ENCODE data around the gene TRIM36.

TRIM36 gene

GRCh38 chr5:115079924-115080623 lies 89.6 kb downstream of the TRIM36 start:
- Histone ChIP-seq H3K27ac (ENCODE audit: low read depth, low read length) (no peak overlapping the region), H3F3A (ENCODE audit: control insufficient read depth, insufficient read depth) (no peaks in the 10 kb centered on the region), H3K36me3 (ENCODE audit: control insufficient read depth, low read length) (no peaks in the 10 kb centered on the region), H3K4me1 (ENCODE audit: control insufficient read depth, low read length) (no peaks in the 10 kb centered on the region), H3K9me3 (ENCODE audit: control insufficient read depth, insufficient read depth, low read length) (no peaks in the 10 kb centered on the region), H4K20me1 (ENCODE audit: control insufficient read depth, insufficient read depth, low read depth, low read length) (no peaks in the 10 kb centered on the region), H3K27me3 (ENCODE audit: control insufficient read depth, low read length) (no peaks in the 10 kb centered on the region), H3K79me2 (ENCODE audit: control insufficient read depth, low read length) (no peaks in the 10 kb centered on the region), H3K4me3 (ENCODE audit: low read length) (no peak overlapping the region), H3K9me2 (replicated peaks; ENCODE audit: control insufficient read depth, low read length) (no peaks in the 10 kb centered on the region), H3K4me2 (ENCODE audit: low read length) (no peak overlapping the region)
- TF ChIP-seq CTCF (IDR thresholded peaks at IDR 0.05; ENCODE audit: low read depth, low read length, poor library complexity, severe bottlenecking) (no peak), EZH2phosphoT487 (IDR thresholded peaks at IDR 0.05; ENCODE audit: borderline replicate concordance, low read length) (no peak)
